Urinary bladder (tissue), 4 donors: ENCODE data around the gene AFMID. TPM values are rescaled to one million over a fixed set of nuclear protein-coding genes. Genes with fewer than 3 reads are reported as not detected.
A peak's percentile ranks its signal among the peaks of the same experiment; 100 is the strongest.
"Not testable (repeated sequence)": the region's sequence is repeated elsewhere in the genome, so short reads cannot be mapped to it uniquely, and the experiment has no call there.

Source experiments
- DNase-seq: peaks from one replicate; pipeline ENCODE4 v3.0.0-alpha.2; 2015; ENCODE audit errors: extremely low spot score
- H3K27ac ChIP-seq: one replicate; pipeline ENCODE4 v1.5.1; 2013; ENCODE audit warnings: low read depth, mild to moderate bottlenecking, moderate library complexity
- H3K36me3 ChIP-seq: one replicate; pipeline ENCODE4 v1.6.1; 2013; ENCODE audit warnings: mild to moderate bottlenecking, moderate library complexity; ENCODE audit not compliant: insufficient read depth
- H3K4me1 ChIP-seq: one replicate; pipeline ENCODE4 v1.6.1; 2013; ENCODE audit warnings: mild to moderate bottlenecking, moderate library complexity; ENCODE audit not compliant: insufficient read depth
- H3K4me3 ChIP-seq: one replicate; pipeline ENCODE4 v1.5.1; 2013; ENCODE audit warnings: low read depth, low read length
- WGBS: extraction: QIAGEN DNeasy Blood & Tissue Kit; methylation state at CpG from one replicate; pipeline ENCODE4 v1.1.7; 2013; 5-methylcytosine and 5-hydroxymethylcytosine counted together
- polyA plus RNA-seq: library from polyadenylated mRNA; stranded (reverse); fragments of 200-250 nt; gene quantifications from one replicate; pipeline ENCODE4 v1.2.3, GENCODE V29; 2013
- small RNA-seq: library from RNA; depleted of rRNA; stranded (forward); fragments of <200 nt; gene quantifications from one replicate; pipeline ENCODE3, GENCODE V24; 2014
- total RNA-seq: library from RNA; depleted of rRNA; stranded (reverse); fragments of >200 nt; gene quantifications from one replicate; pipeline ENCODE4 v1.2.3, GENCODE V29; 2014
- donor health status: healthy with polysubstance abuse.
- donor health status: healthy.

The AFMID gene
- total and polyA plus RNA-seq, 2 donors: 23.5 TPM

DNA sequence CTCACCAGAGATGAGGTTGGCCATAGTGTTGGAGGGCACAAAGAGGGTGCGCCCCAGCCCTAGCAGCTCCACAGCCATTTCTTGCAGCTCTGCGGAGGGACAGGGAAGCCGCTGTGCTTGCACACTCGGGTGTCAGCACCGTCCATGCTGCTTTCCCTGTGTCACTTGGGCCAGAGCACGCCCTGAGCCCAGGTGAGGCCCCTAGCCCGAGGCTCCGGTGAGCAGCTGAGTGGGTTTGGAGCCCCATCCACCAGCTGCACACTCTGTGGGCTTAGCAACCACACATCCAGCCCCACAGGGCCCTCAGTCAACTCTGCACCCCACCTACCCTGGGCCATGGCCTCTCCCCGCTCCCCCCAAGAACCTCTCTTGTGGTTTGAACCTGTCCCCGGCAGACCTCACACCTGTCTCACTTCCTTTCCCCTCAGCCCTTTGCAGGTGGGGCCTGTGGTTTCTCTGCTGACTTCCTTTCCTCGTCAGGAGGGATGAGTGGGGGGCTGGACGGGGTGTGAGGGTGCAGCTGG lies 65.0 kb downstream of the AFMID start:
- no peak overlapping the region for H3K27ac ChIP-seq
- H3K4me3 ChIP-seq: no peak overlapping the region
- WGBS: 70% methylated on average over 12 of the region's 12 CpGs
- no peaks in the 10 kb centered on the region for H3K36me3 ChIP-seq
- no peaks in the 10 kb centered on the region for H3K4me1 ChIP-seq
- DNase-seq: no peak

- DNase-seq: no peak
- Histone ChIP-seq H3K36me3 (no peaks in the 10 kb centered on the region), H3K4me1 (no peaks in the 10 kb centered on the region), H3K27ac (no peak overlapping the region), H3K4me3 (no peak overlapping the region)
- WGBS: 78% methylated on average over 15 of the region's 15 CpGs
These were observed 65.8 kb downstream of the AFMID start for GRCh38 chr17:78252701-78253635.

DNA sequence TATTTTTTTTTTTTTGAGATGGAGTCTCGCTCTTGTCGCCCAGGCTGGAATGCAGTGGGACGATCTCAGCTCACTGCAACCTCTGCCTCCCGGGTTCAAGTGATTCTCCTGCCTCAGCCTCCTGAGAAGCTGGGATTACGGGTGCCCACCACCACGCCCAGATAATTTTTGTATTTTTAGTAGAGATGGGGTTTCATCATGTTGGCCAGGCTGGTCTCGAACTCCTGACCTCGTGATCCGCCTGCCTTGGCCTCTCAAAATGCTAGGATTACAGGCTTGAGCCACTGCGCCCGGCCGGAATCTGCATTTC lies 66.4 kb downstream of the AFMID start:
- not testable (repeated sequence) for H3K27ac ChIP-seq, H3K4me1 ChIP-seq, H3K4me3 ChIP-seq, H3K36me3 ChIP-seq, DNase-seq
- 86% methylated on average over 12 of the region's 12 CpGs for WGBS

- peak overlapping the region; percentile 76 for H3K4me3 ChIP-seq
- no peaks in the 10 kb centered on the region for H3K36me3 ChIP-seq
- H3K4me1 ChIP-seq: no peaks in the 10 kb centered on the region
- 3% methylated on average over 73 of the region's 73 CpGs for WGBS
- H3K27ac ChIP-seq: peak overlapping the region; percentile 72
- peak; percentile 40 for DNase-seq
These were observed 66.9 kb downstream of the AFMID start for GRCh38 chr17:78253946-78254672.

GRCh38 chr17:78255029-78255656 lies 68.0 kb downstream of the AFMID start:
- no peak overlapping the region for H3K27ac ChIP-seq
- H3K4me3 ChIP-seq: no peak overlapping the region
- no peaks in the 10 kb centered on the region for H3K4me1 ChIP-seq
- no peaks in the 10 kb centered on the region for H3K36me3 ChIP-seq
- no peak for DNase-seq
- WGBS: 87% methylated on average over 18 of the region's 18 CpGs

DNA sequence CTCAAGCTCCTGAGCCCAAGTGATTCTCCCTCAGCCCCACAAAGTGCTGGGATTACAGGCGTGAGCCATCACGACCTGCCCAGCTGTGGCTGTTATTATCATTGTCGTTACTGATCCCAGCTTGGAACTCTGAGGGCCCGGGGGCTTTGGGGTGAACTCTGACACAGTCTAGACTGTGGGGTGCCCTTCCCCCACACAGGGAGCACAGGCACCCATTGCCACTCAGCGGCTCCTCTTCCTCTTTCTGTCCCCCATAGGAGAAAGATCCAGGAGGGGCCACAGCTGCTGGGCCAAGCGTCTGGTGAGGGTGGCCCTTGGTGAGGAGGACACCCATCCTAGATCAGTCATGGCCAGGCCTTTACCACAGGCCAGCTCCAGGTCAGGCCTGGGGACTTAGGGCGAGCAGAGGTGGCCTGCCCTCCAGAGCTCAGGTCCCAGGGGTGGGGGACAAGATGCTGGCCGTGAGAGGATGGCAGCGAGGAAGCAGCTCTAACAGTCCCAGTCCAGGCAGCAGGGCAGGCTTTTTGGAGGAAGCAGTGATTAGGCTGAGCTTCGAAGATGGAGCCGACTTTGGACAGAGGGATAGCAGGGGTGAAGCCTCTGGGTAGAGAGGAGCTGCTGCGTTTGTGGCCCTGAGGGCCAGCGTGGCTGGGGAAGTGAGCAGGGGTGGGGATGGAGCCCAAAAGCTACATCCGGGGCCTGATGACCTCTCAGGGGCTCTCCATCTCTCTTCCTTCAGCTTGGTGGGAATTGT lies 69.0 kb downstream of the AFMID start:
- WGBS: 78% methylated on average over 14 of the region's 14 CpGs
- Histone ChIP-seq H3K27ac (no peak overlapping the region), H3K4me3 (no peak overlapping the region), H3K4me1 (no peaks in the 10 kb centered on the region), H3K36me3 (no peaks in the 10 kb centered on the region)
- no peak for DNase-seq

DNA sequence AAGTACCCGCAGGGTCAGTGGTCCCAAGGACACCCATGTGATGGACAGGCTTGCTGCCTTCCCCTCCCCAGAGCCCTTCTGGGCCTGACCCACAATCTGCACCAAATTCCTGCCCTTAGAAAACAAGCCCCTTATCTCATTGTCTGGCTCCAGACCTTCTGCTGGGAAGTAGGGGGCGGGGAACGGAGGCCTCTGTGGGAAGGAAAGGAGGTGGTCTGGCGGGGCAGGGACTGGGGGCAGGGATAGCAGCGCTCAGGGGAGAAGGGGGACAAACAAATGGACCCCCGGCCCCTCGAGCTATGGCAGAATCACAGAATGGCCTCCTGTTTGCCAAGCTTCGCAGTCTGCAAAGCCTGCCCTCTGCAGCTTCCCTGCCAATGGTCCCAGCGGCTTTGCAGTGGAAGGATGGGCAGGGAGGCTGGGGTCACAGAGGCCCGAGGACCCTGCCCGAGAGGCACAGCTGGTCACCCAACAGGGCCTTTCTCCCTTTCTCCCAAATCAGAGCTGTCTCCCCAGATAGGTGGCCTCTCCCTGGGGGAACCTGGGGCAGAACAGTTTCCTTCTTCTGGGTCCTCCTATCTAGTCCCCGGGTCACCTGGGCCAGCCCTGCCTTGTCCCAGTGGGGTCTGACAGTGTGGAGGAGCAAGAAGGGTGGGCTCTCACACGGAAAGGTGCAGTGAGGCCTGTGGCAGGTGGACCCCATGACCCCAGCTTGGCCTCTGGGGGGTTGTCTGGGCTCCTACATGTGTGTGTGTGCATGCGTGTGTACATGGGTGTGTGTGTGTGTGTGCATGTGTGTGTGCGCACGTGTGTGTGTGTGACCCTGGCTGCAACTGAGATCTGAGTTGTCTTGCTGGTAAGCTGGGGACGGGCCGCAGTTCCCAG lies 69.8 kb downstream of the AFMID start:
- no peak for DNase-seq
- H3K27ac ChIP-seq: no peak overlapping the region
- no peak overlapping the region for H3K4me3 ChIP-seq
- no peaks in the 10 kb centered on the region for H3K36me3 ChIP-seq
- H3K4me1 ChIP-seq: no peaks in the 10 kb centered on the region
- WGBS: 62% methylated on average over 18 of the region's 18 CpGs

Small RNA genes within 50 kb of the gene (small RNA-seq; reads per million reads assigned to genes)
- not detected for gene AC087645.1

Other genes with a start within 250 kb of the AFMID start
- gene TNRC6C, start 228.7 kb upstream of the AFMID start, total RNA-seq: 17.8 TPM
- 7.1 TPM for gene TNRC6C, start 228.7 kb upstream of the AFMID start, polyA plus RNA-seq
- 19.5 TPM for gene TMC6, start 58.6 kb upstream of the AFMID start, total RNA-seq
- gene TMC6, start 58.6 kb upstream of the AFMID start, polyA plus RNA-seq: 23.4 TPM
- 2.7 TPM for gene TMC8, start 56.6 kb upstream of the AFMID start, total RNA-seq
- 3.6 TPM for gene TMC8, start 56.6 kb upstream of the AFMID start, polyA plus RNA-seq
- 0.63 TPM for gene C17orf99, start 41.0 kb upstream of the AFMID start, total RNA-seq
- not detected for gene C17orf99, start 41.0 kb upstream of the AFMID start, polyA plus RNA-seq
- gene SYNGR2, start 18.8 kb upstream of the AFMID start, total RNA-seq: 15.0 TPM
- 79.7 TPM for gene SYNGR2, start 18.8 kb upstream of the AFMID start, polyA plus RNA-seq
- gene TK1, start 310 bp upstream of the AFMID start, total RNA-seq: 16.2 TPM
- 3.2 TPM for gene TK1, start 310 bp upstream of the AFMID start, polyA plus RNA-seq
- 19.7 TPM for gene BIRC5, start 26.9 kb downstream of the AFMID start, total RNA-seq
- gene BIRC5, start 26.9 kb downstream of the AFMID start, polyA plus RNA-seq: 0.49 TPM
- gene TMEM235, start 44.3 kb downstream of the AFMID start, total RNA-seq: not detected
- gene TMEM235, start 44.3 kb downstream of the AFMID start, polyA plus RNA-seq: not detected
- 16.5 TPM for gene SOCS3, start 172.7 kb downstream of the AFMID start, total RNA-seq
- gene SOCS3, start 172.7 kb downstream of the AFMID start, polyA plus RNA-seq: 152 TPM
- 33.7 TPM for gene PGS1, start 191.3 kb downstream of the AFMID start, total RNA-seq
- 44.0 TPM for gene PGS1, start 191.3 kb downstream of the AFMID start, polyA plus RNA-seq